Astrocyte of the cerebellum (primary cell): ENCODE measurements around the gene ARMC9.
A peak's percentile ranks its signal among the peaks of the same experiment; 100 is the strongest.
"Not testable (repeated sequence)": the region's sequence is repeated elsewhere in the genome, so short reads cannot be mapped to it uniquely, and the experiment has no call there.

Experiments used
- DNase-seq: peaks from one replicate; pipeline ENCODE4 v3.0.0-alpha.2; 2011; ENCODE audit warnings: low read depth
- H3K4me3 ChIP-seq: 2 replicates; pipeline ENCODE4 v1.5.1; 2011; ENCODE audit warnings: mild to moderate bottlenecking, low read depth, low read length, moderate library complexity
- CTCF ChIP-seq: IDR thresholded peaks from 2 replicates; pipeline ENCODE4 v1.5.1; 2012; ENCODE audit warnings: low read length, low read depth, moderate library complexity, mild to moderate bottlenecking; ENCODE audit errors: missing control alignments
- in situ Hi-C: cut with HindIII; loops from 2 replicates; pipeline ENCODE4 v1.10.0; 2017; ENCODE audit warnings: low sequenced_read_pairs

ARMC9 gene

GRCh38 chr2:231191896-231192872 is 6.2 kb upstream of the ARMC9 start:
- no peak overlapping the region for H3K4me3 ChIP-seq
- TF ChIP-seq CTCF, result peak; percentile 87
- DNase-seq, result peak; percentile 70
- in situ Hi-C loops, result no loop called here

GRCh38 chr2:231193216-231193615 is 5.2 kb upstream of the ARMC9 start:
- no peak overlapping the region for H3K4me3 ChIP-seq
- in situ Hi-C loops, result no loop called here
- TF ChIP-seq CTCF, result no peak
- DNase-seq, result no peak

- in situ Hi-C loops, result no loop called here
- TF ChIP-seq CTCF, result no peak
- H3K4me3 ChIP-seq, result no peak overlapping the region
- no peak for DNase-seq
Measured at GRCh38 chr2:231196592-231196991, 1.8 kb upstream of the ARMC9 start.

- in situ Hi-C loops, DNase-seq, H3K4me3 ChIP-seq: not testable (repeated sequence)
Measured at GRCh38 chr2:231197196-231197595, 1.2 kb upstream of the ARMC9 start.

GRCh38 chr2:231197706-231198290 is 633 bp upstream of the ARMC9 start:
- H3K4me3 ChIP-seq, result peak overlapping the region; percentile 80
- in situ Hi-C loops, result no loop called here
- TF ChIP-seq CTCF, result no peak
- DNase-seq, result no peak

GRCh38 chr2:231199219-231199618 is 788 bp downstream of the ARMC9 start:
- DNase-seq, result no peak
- peak overlapping the region; percentile 80 for H3K4me3 ChIP-seq
- in situ Hi-C loops, result no loop called here
- no peak for TF ChIP-seq CTCF
